ENCODE data around the gene ALDOB. TPM values are rescaled to one million over a fixed set of nuclear protein-coding genes. Genes with fewer than 3 reads are reported as not detected.

The ALDOB gene
- total RNA-seq, 1 experiment from 2014 or later = not detected

DNA sequence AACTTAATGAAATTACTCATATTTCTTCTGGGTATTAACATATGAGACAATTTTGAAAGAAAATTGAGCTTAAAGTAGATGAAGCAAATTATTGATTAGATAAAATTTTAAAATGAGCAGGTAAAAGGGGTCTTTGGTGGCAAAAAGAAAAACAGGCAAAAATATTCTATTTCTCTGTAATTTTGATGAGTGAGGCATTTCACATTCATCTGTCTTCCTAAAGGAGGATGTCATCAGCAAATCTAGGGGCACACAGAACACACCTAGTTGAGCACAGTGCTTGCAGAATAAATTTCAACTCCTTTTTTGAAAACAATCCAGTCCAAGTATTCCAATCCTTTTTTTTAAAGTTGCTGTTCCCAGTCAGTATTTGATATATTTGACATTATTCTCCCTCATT is 20.7 kb downstream of the ALDOB start:
- H3K23ac ChIP-seq (ENCODE audit: insufficient read length, low read depth, low read length) = no peak overlapping the region
- no peak overlapping the region for H2BK120ac ChIP-seq (ENCODE audit: low read depth, low read length, poor library complexity, severe bottlenecking)
- H3K56ac ChIP-seq (ENCODE audit: insufficient read length, low read depth, low read length) = no peak overlapping the region
- peaks cover 24 to 32% of the 10 kb centered on the region in 2 experiments for H3K9me3 Mint-ChIP-seq
- H3K14ac ChIP-seq (ENCODE audit: insufficient read depth, low read length) = no peak overlapping the region
- no peak overlapping the region for H2BK12ac ChIP-seq (ENCODE audit: insufficient read length, low read depth, low read length)
- no peak overlapping the region for H2BK5ac ChIP-seq (ENCODE audit: insufficient read length, low read length)
- H4K91ac ChIP-seq (ENCODE audit: insufficient read length, low read depth, low read length) = no peak overlapping the region
- no peak overlapping the region for H2BK15ac ChIP-seq (ENCODE audit: low read depth, low read length)
- H2AK5ac ChIP-seq (ENCODE audit: insufficient read length, low read length) = no peak overlapping the region
- H3K36me3 Mint-ChIP-seq (ENCODE audit: insufficient read depth in 1 of 3, low read depth in 3 of 3) = peaks cover 17 to 25% (median 21%) of the 10 kb centered on the region in 3 experiments
- H3K4me1 ChIP-seq (ENCODE audit: insufficient read depth, low read length) = no peaks in the 10 kb centered on the region
- no peaks in the 10 kb centered on the region for H3K79me1 ChIP-seq (ENCODE audit: insufficient read depth, low read depth, low read length, poor library complexity, severe bottlenecking)
- no peak overlapping the region for H3T11ph ChIP-seq (ENCODE audit: low read length)
- no peak for DNase-seq
- no peak overlapping the region for H2BK20ac ChIP-seq (ENCODE audit: low read depth, low read length, poor library complexity, severe bottlenecking)
- no peak overlapping the region for H4K5ac ChIP-seq (ENCODE audit: insufficient read length, low read depth, low read length)
- H4K8ac ChIP-seq (replicated peaks; ENCODE audit: insufficient read length, low read depth, low read length) = no peak overlapping the region
- TF ChIP-seq, protein P1, sequence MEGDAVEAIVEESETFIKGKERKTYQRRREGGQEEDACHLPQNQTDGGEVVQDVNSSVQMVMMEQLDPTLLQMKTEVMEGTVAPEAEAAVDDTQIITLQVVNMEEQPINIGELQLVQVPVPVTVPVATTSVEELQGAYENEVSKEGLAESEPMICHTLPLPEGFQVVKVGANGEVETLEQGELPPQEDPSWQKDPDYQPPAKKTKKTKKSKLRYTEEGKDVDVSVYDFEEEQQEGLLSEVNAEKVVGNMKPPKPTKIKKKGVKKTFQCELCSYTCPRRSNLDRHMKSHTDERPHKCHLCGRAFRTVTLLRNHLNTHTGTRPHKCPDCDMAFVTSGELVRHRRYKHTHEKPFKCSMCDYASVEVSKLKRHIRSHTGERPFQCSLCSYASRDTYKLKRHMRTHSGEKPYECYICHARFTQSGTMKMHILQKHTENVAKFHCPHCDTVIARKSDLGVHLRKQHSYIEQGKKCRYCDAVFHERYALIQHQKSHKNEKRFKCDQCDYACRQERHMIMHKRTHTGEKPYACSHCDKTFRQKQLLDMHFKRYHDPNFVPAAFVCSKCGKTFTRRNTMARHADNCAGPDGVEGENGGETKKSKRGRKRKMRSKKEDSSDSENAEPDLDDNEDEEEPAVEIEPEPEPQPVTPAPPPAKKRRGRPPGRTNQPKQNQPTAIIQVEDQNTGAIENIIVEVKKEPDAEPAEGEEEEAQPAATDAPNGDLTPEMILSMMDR (conservative IDR thresholded peaks at IDR 0.05) = no peak
- H3K18ac ChIP-seq (ENCODE audit: insufficient read length, low read depth, low read length) = no peak overlapping the region
- no peak overlapping the region for H3K27ac ChIP-seq (ENCODE audit: insufficient read length, low read depth, low read length)
- peaks cover 10% of the 10 kb centered on the region for H3K9me3 ChIP-seq (ENCODE audit: control insufficient read depth, low read depth, low read length)
- H3K4me2 ChIP-seq (ENCODE audit: insufficient read depth, insufficient read length, low read length) = no peak overlapping the region
- no peak overlapping the region for H3K4ac ChIP-seq (ENCODE audit: low read depth, low read length)
- no peak overlapping the region for H3K4me3 Mint-ChIP-seq
- H3K27ac Mint-ChIP-seq = no peak overlapping the region
- H3K79me2 ChIP-seq (ENCODE audit: insufficient read depth, low read length) = no peaks in the 10 kb centered on the region
- no peaks in the 10 kb centered on the region for H3K27me3 ChIP-seq (ENCODE audit: insufficient read depth, low read length)
- no peak overlapping the region for H2AFZ ChIP-seq (ENCODE audit: low read length)
- H3K4me1 Mint-ChIP-seq = no peaks in the 10 kb centered on the region
- H4K20me1 ChIP-seq (ENCODE audit: control insufficient read depth, insufficient read depth, insufficient read length) = no peaks in the 10 kb centered on the region
- H3K23me2 ChIP-seq (ENCODE audit: insufficient read length, low read depth, low read length, poor library complexity, severe bottlenecking) = no peaks in the 10 kb centered on the region
- H3K9ac ChIP-seq (ENCODE audit: extremely low read depth, insufficient read length, low read length) = no peak overlapping the region
- peaks cover 7% of the 10 kb centered on the region for H3K27me3 Mint-ChIP-seq (ENCODE audit: low read depth)
